ENCODE measurements around the gene GRB10. TPM values are rescaled to one million over a fixed set of nuclear protein-coding genes. Genes with fewer than 3 reads are reported as not detected.

GRB10 gene
- total and polyA plus RNA-seq, 2 of the 8 experiments (the other 6 are each of a cell fraction or from before 2014, with no cell fraction given), result 35.7 to 97.0 TPM

GRCh38 chr7:50599385-50599784 is 183.3 kb downstream of the GRB10 start:
- no peak overlapping the region for H3K4me3 ChIP-seq (ENCODE audit: extremely low read depth in 1 of 4, insufficient read depth in 2 of 4, low read depth in 3 of 4, low read length in 4 of 4)
- no peak overlapping the region for H2BK5ac ChIP-seq (ENCODE audit: low read depth, low read length)
- H3K4ac ChIP-seq (replicated peaks; ENCODE audit: insufficient read length, low read depth, low read length), result no peak overlapping the region
- H3K18ac ChIP-seq (ENCODE audit: extremely low read depth, low read length), result no peak overlapping the region
- no peak overlapping the region for H3K9ac ChIP-seq (replicated peaks in 1 of 4; ENCODE audit: extremely low read depth in 1 of 4, low read depth in 3 of 4, low read length in 3 of 4)
- FAIRE-seq (no peak), DNase-seq (ENCODE audit: low read depth in 1 of 2, low spot score in 2 of 2) (no peak)
- H2BK20ac ChIP-seq (ENCODE audit: low read length), result no peak overlapping the region
- H4K8ac ChIP-seq (ENCODE audit: extremely low read depth, insufficient read depth, low read length), result no peak overlapping the region
- H2BK12ac ChIP-seq (ENCODE audit: low read depth, low read length), result no peak overlapping the region
- no peaks in the 10 kb centered on the region for H3K79me2 ChIP-seq (ENCODE audit: control insufficient read depth in 1 of 2, insufficient read depth in 2 of 2, low read length in 2 of 2)
- H2BK120ac ChIP-seq (replicated peaks; ENCODE audit: low read depth, low read length), result no peak overlapping the region
- no peak overlapping the region for H3K23ac ChIP-seq (ENCODE audit: insufficient read length)
- WGBS, 2 experiments (ENCODE audit: extremely low coverage in 1 of 2, insufficient coverage in 1 of 2, insufficient read length in 1 of 2, insufficient replicate concordance in 2 of 2, low coverage in 1 of 2, low lambda C conversion rate in 2 of 2, missing lambda C conversion rate in 1 of 2), result 89% methylated on average over 12 of the region's 12 CpGs; no CpG with 5 or more reads in 1 of the 2 experiments
- no peak overlapping the region for H2AK5ac ChIP-seq (ENCODE audit: low read depth, low read length)
- no peaks in the 10 kb centered on the region for H3K23me2 ChIP-seq (ENCODE audit: low read depth, low read length)
- no peak overlapping the region for H4K91ac ChIP-seq (replicated peaks; ENCODE audit: insufficient read length, low read length)
- peaks cover 2% of the 10 kb centered on the region; the same call in 1 of the 2 replicates for H3K79me1 ChIP-seq (ENCODE audit: low read depth, low read length)
- peaks cover 0 to 16% (median 13%) of the 10 kb centered on the region in 4 experiments; a peak in 6 of 8 replicates for H3K36me3 ChIP-seq (ENCODE audit: control insufficient read depth in 2 of 4, insufficient read depth in 4 of 4, low read length in 3 of 4)
- no peak overlapping the region for H3K56ac ChIP-seq (replicated peaks; ENCODE audit: insufficient read length, low read depth, low read length)
- H3K4me1 ChIP-seq (replicated peaks in 1 of 4; ENCODE audit: control insufficient read depth in 3 of 4, insufficient read depth in 4 of 4, low read length in 3 of 4), result peaks cover 0 to 3% (median 1%) of the 10 kb centered on the region in 4 experiments; a peak in 3 of 7 replicates
- no peak overlapping the region for H4K5ac ChIP-seq (ENCODE audit: insufficient read length, low read depth, low read length)
- H3K4me2 ChIP-seq (ENCODE audit: insufficient read depth in 1 of 2, low read depth in 2 of 2, low read length in 2 of 2), result no peak overlapping the region
- POLR2A ChIA-PET (ENCODE audit: partially characterized antibody), result no interaction called here
- no peak overlapping the region for H2BK15ac ChIP-seq (ENCODE audit: low read length)
- no peaks in the 10 kb centered on the region for H3K27me3 ChIP-seq (replicated peaks in 1 of 4; ENCODE audit: control insufficient read depth in 3 of 4, extremely low read depth in 1 of 4, insufficient read depth in 3 of 4, low read length in 3 of 4)
- no peak overlapping the region for H2AFZ ChIP-seq (ENCODE audit: low read length)
- CTCF ChIA-PET (ENCODE audit: partially characterized antibody), result interaction anchor here (1.3 to 4.7 kb wide), 3 partner anchors 12 to 542 kb away, joined by 3 to 33 read pairs (median 25); no protein-coding TSS in a partner anchor
- H3K14ac ChIP-seq (ENCODE audit: insufficient read length), result no peak overlapping the region
- H3K27ac ChIP-seq (ENCODE audit: low read depth, low read length), result no peak overlapping the region
- H4K20me1 ChIP-seq (replicated peaks in 1 of 2; ENCODE audit: control insufficient read depth in 1 of 2, insufficient read depth in 2 of 2, low read length in 2 of 2), result peaks cover 0 to 2% of the 10 kb centered on the region in 2 experiments
- no peaks in the 10 kb centered on the region for H3K9me3 ChIP-seq (ENCODE audit: insufficient read depth in 2 of 2, low read depth in 1 of 2, low read length in 1 of 2)
- no peak for TF ChIP-seq RNF2 (IDR thresholded peaks at IDR 0.05; ENCODE audit: borderline replicate concordance, low read depth, low read length, missing control alignments, poor library complexity, severe bottlenecking)
- no peak for TF ChIP-seq SIRT6 (IDR thresholded peaks at IDR 0.05; ENCODE audit: low read length)

Measured in H1 (cell line).